Activated T-helper 1 cell treated with anti-CD3 and anti-CD28 coated beads, Interleukin-12 subunit alpha, Interleukin-12 subunit beta, Interleukin-2, Interleukin-4 antibody, amounts not matched to agents 30 ng/mL and 10 ng/mL and 1 ng/mL, durations not matched to agents 14 hours and 24 hours and 36 hours (primary cell): ENCODE results near the gene TNRC18. TPM values are rescaled to one million over a fixed set of nuclear protein-coding genes. Genes with fewer than 3 reads are reported as not detected.
A peak's percentile ranks its signal among the peaks of the same experiment; 100 is the strongest.
"Not testable (repeated sequence)": the region's sequence is repeated elsewhere in the genome, so short reads cannot be mapped to it uniquely, and the experiment has no call there.

Source experiments
- DNase-seq: peaks from one replicate; pipeline ENCODE4 v3.0.0; 2021; ENCODE audit warnings: low spot score
- H3K27ac Mint-ChIP-seq: one replicate; pipeline ENCODE4 v1.8.0; 2021; ENCODE audit warnings: mild to moderate bottlenecking, mixed read lengths
- H3K27me3 Mint-ChIP-seq: one replicate; pipeline ENCODE4 v1.8.0; 2022; ENCODE audit warnings: mild to moderate bottlenecking, moderate library complexity, mixed read lengths; ENCODE audit not compliant: insufficient read depth
- H3K36me3 Mint-ChIP-seq: one replicate; pipeline ENCODE4 v1.8.0; 2021; ENCODE audit warnings: low read depth, mixed read lengths
- H3K4me1 Mint-ChIP-seq: one replicate; pipeline ENCODE4 v1.8.0; 2021; ENCODE audit warnings: low read depth, mixed read lengths
- H3K4me3 Mint-ChIP-seq: one replicate; pipeline ENCODE4 v1.8.0; 2021; ENCODE audit warnings: mild to moderate bottlenecking, moderate library complexity, mixed read lengths
- H3K9me3 Mint-ChIP-seq: one replicate; pipeline ENCODE4 v1.8.0; 2021; ENCODE audit warnings: mixed read lengths
- intact Hi-C: fragments of 100-400 bp; cut with micrococcal nuclease; formaldehyde crosslinking; loops from one replicate; pipeline ENCODE4 v1.15.1; 2024
- total RNA-seq: library from RNA; stranded (reverse); gene quantifications from 2 replicates; pipeline ENCODE4 v1.2.3, GENCODE V29; 2022

The TNRC18 gene
- total RNA-seq, 1 donor from 2014 or later, result 48.7 TPM

- not testable (repeated sequence) for H3K9me3 Mint-ChIP-seq, H3K27me3 Mint-ChIP-seq, H3K4me3 Mint-ChIP-seq
- Mint-ChIP-seq H3K27ac (peak overlapping the region; percentile 40), H3K36me3 (peaks cover 17% of the 10 kb centered on the region), H3K4me1 (peaks cover 26% of the 10 kb centered on the region)
- peak; percentile 41 for DNase-seq
- intact Hi-C loops, result loop anchor here (2.0 to 10.0 kb wide), 2 partner anchors 31 to 339 kb away; no protein-coding TSS in a partner anchor
Observed at GRCh38 chr7:5365976-5366625, 57.5 kb downstream of the TNRC18 start.

DNA sequence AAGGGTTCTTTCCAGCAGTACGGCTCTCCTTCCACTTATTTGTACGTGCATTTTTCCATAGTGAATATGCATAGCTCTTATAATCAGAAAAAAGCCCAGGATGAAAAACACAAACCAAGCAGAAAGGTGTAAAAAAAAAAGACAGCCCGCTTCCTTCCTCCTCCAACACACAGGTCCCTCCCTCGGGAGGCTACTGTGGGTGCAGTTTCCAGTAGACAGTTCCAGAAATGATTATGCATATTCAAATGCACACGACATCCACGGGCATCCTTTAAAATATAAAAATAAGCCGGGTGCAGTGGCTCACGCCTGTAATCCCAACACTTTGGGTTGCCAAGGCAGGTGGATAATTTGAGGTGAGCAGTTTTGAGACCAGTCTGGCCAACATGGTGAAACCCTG, 59.9 kb downstream of the TNRC18 start:
- Mint-ChIP-seq H3K4me1 (peaks cover 26% of the 10 kb centered on the region), H3K27ac (peak overlapping the region; percentile 61), H3K9me3 (no peaks in the 10 kb centered on the region), H3K36me3 (peaks cover 25% of the 10 kb centered on the region), H3K27me3 (no peaks in the 10 kb centered on the region), H3K4me3 (peak overlapping the region; percentile 7)
- intact Hi-C loops, result loop anchor here (10.0 kb wide), 1 partner anchor 341 kb away; no protein-coding TSS in a partner anchor
- DNase-seq, result no peak

GRCh38 chr7:5362466-5362865, 61.2 kb downstream of the TNRC18 start:
- H3K27ac Mint-ChIP-seq, result no peak overlapping the region
- no peak for DNase-seq
- intact Hi-C loops, result loop anchor here (10.0 kb wide), 1 partner anchor 342 kb away; no protein-coding TSS in a partner anchor
- peaks cover 26% of the 10 kb centered on the region for H3K4me1 Mint-ChIP-seq
- H3K27me3 Mint-ChIP-seq, result no peaks in the 10 kb centered on the region
- H3K9me3 Mint-ChIP-seq, result no peaks in the 10 kb centered on the region
- peaks cover 26% of the 10 kb centered on the region for H3K36me3 Mint-ChIP-seq
- no peak overlapping the region for H3K4me3 Mint-ChIP-seq

DNA sequence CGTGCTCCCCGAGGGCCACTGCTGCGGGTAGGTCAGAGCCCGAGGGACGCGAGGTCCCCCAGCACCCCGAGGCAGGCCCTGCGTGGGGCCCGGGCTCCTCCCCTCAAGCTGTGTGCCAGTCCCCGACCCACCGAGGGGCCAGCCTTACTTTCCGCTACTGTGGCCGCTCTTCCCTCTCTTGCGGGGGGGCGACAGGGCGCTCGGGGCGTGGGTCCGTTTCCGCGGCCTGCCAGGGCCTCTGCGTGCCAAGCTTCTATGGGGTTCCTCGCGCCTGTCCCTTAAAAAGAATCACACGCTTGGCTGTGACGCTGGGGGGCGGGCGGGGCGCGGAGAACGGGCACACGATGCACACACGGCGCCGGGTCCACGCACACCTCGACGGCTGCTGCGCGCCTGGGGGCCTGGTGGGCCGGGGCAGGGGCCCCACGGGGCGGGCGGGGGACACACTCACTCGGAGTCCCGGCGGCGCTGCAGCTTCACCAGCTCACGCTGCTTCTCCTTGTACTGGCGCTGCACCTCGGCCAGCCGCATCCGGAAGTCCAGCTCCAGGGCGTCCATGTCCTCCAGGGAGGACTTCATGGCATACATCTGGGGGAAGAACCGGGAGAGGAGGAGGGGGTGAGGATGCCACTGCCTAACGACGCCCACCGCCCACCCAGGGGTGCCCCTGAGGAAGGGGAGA, 62.0 kb downstream of the TNRC18 start:
- H3K27ac Mint-ChIP-seq, result no peak overlapping the region
- peaks cover 26% of the 10 kb centered on the region for H3K4me1 Mint-ChIP-seq
- H3K27me3 Mint-ChIP-seq, result no peaks in the 10 kb centered on the region
- intact Hi-C loops, result loop anchor here (10.0 kb wide), 1 partner anchor 343 kb away; no protein-coding TSS in a partner anchor
- H3K36me3 Mint-ChIP-seq, result peaks cover 30% of the 10 kb centered on the region
- no peaks in the 10 kb centered on the region for H3K9me3 Mint-ChIP-seq
- no peak for DNase-seq
- H3K4me3 Mint-ChIP-seq, result no peak overlapping the region

DNA sequence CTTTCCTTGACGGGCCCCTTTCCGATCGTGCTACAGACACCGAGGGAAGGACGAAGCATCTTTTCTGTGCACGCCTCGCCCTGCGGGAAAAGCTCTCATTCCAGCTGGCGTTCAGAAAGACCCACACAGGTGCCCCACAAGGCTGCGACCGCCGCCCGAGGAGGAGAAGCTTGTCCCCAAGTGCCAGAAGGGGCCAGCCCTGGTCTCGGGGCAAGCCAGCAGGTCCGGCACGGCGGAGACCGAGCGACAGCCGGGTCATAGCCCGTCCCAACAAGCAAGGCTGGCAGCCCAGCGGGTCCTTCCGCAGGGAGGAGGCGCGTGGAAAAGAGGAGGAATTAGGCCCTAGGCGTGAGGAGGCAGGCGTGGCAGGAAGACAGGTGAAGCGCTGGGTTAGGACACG, 62.7 kb downstream of the TNRC18 start:
- no peak overlapping the region for H3K27ac Mint-ChIP-seq
- H3K9me3 Mint-ChIP-seq, result no peaks in the 10 kb centered on the region
- no peak for DNase-seq
- peaks cover 35% of the 10 kb centered on the region for H3K36me3 Mint-ChIP-seq
- H3K4me1 Mint-ChIP-seq, result peaks cover 24% of the 10 kb centered on the region
- intact Hi-C loops, result loop anchor here (10.0 kb wide), 1 partner anchor 344 kb away; no protein-coding TSS in a partner anchor
- no peaks in the 10 kb centered on the region for H3K27me3 Mint-ChIP-seq
- H3K4me3 Mint-ChIP-seq, result no peak overlapping the region

GRCh38 chr7:5360451-5360850, 63.2 kb downstream of the TNRC18 start:
- DNase-seq, result no peak
- Mint-ChIP-seq H3K9me3 (no peaks in the 10 kb centered on the region), H3K27me3 (no peaks in the 10 kb centered on the region), H3K4me1 (peaks cover 23% of the 10 kb centered on the region), H3K4me3 (no peak overlapping the region), H3K36me3 (peaks cover 34% of the 10 kb centered on the region), H3K27ac (no peak overlapping the region)
- intact Hi-C loops, result loop anchor here (10.0 kb wide), 1 partner anchor 344 kb away; no protein-coding TSS in a partner anchor

- intact Hi-C loops, result loop anchor here (10.0 kb wide), 1 partner anchor 345 kb away; no protein-coding TSS in a partner anchor
- H3K27me3 Mint-ChIP-seq, H3K27ac Mint-ChIP-seq, DNase-seq, H3K4me3 Mint-ChIP-seq, H3K9me3 Mint-ChIP-seq: not testable (repeated sequence)
- peaks cover 35% of the 10 kb centered on the region for H3K36me3 Mint-ChIP-seq
- peaks cover 23% of the 10 kb centered on the region for H3K4me1 Mint-ChIP-seq
Observed at GRCh38 chr7:5360021-5360420, 63.6 kb downstream of the TNRC18 start.

- no peak overlapping the region for H3K4me3 Mint-ChIP-seq
- DNase-seq, result no peak
- H3K27me3 Mint-ChIP-seq, result no peaks in the 10 kb centered on the region
- intact Hi-C loops, result no loop called here
- H3K9me3 Mint-ChIP-seq, result no peaks in the 10 kb centered on the region
- peaks cover 25% of the 10 kb centered on the region for H3K4me1 Mint-ChIP-seq
- no peak overlapping the region for H3K27ac Mint-ChIP-seq
- H3K36me3 Mint-ChIP-seq, result peaks cover 40% of the 10 kb centered on the region
Observed at GRCh38 chr7:5359344-5359743, 64.3 kb downstream of the TNRC18 start.

GRCh38 chr7:5357951-5358350, 65.7 kb downstream of the TNRC18 start:
- no peaks in the 10 kb centered on the region for H3K27me3 Mint-ChIP-seq
- intact Hi-C loops, result no loop called here
- H3K27ac Mint-ChIP-seq, result no peak overlapping the region
- H3K36me3 Mint-ChIP-seq, result peaks cover 39% of the 10 kb centered on the region
- peaks cover 18% of the 10 kb centered on the region for H3K4me1 Mint-ChIP-seq
- H3K4me3 Mint-ChIP-seq, result no peak overlapping the region
- no peaks in the 10 kb centered on the region for H3K9me3 Mint-ChIP-seq
- DNase-seq, result no peak

GRCh38 chr7:5356751-5357119, 66.9 kb downstream of the TNRC18 start:
- H3K9me3 Mint-ChIP-seq, result no peaks in the 10 kb centered on the region
- intact Hi-C loops, result no loop called here
- H3K4me1 Mint-ChIP-seq, result peaks cover 17% of the 10 kb centered on the region
- no peak overlapping the region for H3K4me3 Mint-ChIP-seq
- no peak overlapping the region for H3K27ac Mint-ChIP-seq
- peaks cover 39% of the 10 kb centered on the region for H3K36me3 Mint-ChIP-seq
- no peak for DNase-seq
- no peaks in the 10 kb centered on the region for H3K27me3 Mint-ChIP-seq

DNA sequence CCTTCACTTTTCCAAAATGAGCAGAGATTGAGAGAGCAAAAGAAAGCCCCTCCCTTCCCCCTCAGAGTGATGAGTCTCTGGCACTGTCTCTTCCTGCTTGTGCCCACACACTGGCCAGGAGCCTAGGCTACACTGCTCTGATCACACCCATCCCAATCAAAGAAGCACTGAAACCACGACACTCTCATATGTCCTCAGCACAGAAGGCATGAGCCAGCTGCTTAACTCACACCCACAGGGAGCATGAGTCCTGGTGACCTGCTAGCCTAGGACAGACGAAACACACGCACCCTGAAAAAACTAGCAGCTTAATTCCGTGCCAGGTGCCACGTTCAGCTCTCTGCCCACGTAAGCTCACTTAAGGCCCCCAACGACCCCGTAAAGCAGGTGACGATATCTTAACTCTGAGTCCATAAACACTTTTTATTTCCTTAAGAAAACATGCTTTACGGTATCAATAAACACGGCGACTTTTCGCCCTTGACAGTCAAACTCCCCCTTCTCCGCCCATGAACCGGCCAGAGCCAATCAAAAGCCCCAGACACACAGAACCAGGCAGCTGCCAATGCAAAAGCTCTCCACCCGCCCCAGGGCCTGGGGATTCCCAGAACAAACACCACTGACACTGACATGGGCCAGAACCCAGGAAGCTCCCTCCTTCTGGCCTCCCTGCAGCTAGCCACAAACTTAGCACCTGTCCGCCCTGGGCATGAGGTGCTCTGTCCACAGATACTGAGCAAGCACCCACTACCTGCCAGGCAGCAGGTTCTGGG, 69.0 kb downstream of the TNRC18 start:
- DNase-seq, result no peak
- no peaks in the 10 kb centered on the region for H3K27me3 Mint-ChIP-seq
- no peak overlapping the region for H3K4me3 Mint-ChIP-seq
- peaks cover 17% of the 10 kb centered on the region for H3K4me1 Mint-ChIP-seq
- H3K36me3 Mint-ChIP-seq, result peaks cover 37% of the 10 kb centered on the region
- intact Hi-C loops, result no loop called here
- no peaks in the 10 kb centered on the region for H3K9me3 Mint-ChIP-seq
- peak overlapping the region; percentile 55 for H3K27ac Mint-ChIP-seq

DNA sequence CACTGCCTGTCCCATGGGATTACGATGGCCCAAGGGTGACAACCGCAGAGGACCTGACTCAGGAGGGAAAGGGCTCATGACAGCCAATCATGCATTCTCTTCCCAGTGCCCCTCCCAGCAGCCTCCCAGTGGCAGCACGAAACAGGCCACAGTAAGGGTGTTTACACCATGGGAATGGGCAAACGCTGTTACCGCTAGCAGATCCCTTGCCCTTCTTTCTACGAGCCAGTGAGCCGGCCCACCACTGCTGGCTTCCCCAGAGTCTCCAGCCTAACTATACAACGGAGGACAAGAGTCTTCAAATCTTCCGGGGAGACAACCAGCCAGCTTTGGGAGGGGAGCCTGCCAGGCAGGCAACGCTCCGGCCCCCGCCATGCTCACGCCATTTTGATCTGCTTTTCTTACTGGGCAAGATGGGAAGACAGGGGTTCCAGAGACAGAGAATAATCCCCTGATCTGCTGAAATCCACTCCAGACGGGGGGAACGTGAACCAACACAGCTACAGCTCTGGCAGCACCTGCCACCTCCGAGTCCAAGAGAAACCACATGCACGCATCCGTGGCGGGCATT, 71.1 kb downstream of the TNRC18 start:
- Mint-ChIP-seq H3K36me3 (peaks cover 32% of the 10 kb centered on the region), H3K4me1 (peaks cover 17% of the 10 kb centered on the region), H3K27me3 (no peaks in the 10 kb centered on the region), H3K4me3 (no peak overlapping the region), H3K27ac (no peak overlapping the region), H3K9me3 (no peaks in the 10 kb centered on the region)
- no peak for DNase-seq
- intact Hi-C loops, result no loop called here
